ENCODE results near the gene PRKRIP1.
"Not testable (repeated sequence)": the region's sequence is repeated elsewhere in the genome, so short reads cannot be mapped to it uniquely, and the experiment has no call there.

Gene PRKRIP1

GRCh38 chr7:102473271-102473991 is 77.3 kb downstream of the PRKRIP1 start:
- Histone ChIP-seq H3K9me3 (ENCODE audit: control insufficient read depth, low read length) (no peaks in the 10 kb centered on the region), H3K9ac (ENCODE audit: low read length) (no peak overlapping the region), H3K27me3 (replicated peaks; ENCODE audit: control insufficient read depth, insufficient read depth, low read length) (no peaks in the 10 kb centered on the region), H3K4me1 (ENCODE audit: control insufficient read depth, insufficient read depth, low read length) (no peaks in the 10 kb centered on the region), H3K36me3 (ENCODE audit: control insufficient read depth, insufficient read depth, low read length, severe bottlenecking) (peaks cover 9% of the 10 kb centered on the region), H3K4me3 (ENCODE audit: low read length) (no peak overlapping the region)
- no peak for DNase-seq (ENCODE audit: low read depth)

GRCh38 chr7:102474116-102474515 is 78.0 kb downstream of the PRKRIP1 start:
- H3K9me3 ChIP-seq (ENCODE audit: control insufficient read depth, low read length); H3K4me3 ChIP-seq (ENCODE audit: low read length); H3K9ac ChIP-seq (ENCODE audit: low read length); H3K27me3 ChIP-seq (replicated peaks; ENCODE audit: control insufficient read depth, insufficient read depth, low read length); H3K36me3 ChIP-seq (ENCODE audit: control insufficient read depth, insufficient read depth, low read length, severe bottlenecking); H3K4me1 ChIP-seq (ENCODE audit: control insufficient read depth, insufficient read depth, low read length); DNase-seq (ENCODE audit: low read depth): not testable (repeated sequence)

DNA sequence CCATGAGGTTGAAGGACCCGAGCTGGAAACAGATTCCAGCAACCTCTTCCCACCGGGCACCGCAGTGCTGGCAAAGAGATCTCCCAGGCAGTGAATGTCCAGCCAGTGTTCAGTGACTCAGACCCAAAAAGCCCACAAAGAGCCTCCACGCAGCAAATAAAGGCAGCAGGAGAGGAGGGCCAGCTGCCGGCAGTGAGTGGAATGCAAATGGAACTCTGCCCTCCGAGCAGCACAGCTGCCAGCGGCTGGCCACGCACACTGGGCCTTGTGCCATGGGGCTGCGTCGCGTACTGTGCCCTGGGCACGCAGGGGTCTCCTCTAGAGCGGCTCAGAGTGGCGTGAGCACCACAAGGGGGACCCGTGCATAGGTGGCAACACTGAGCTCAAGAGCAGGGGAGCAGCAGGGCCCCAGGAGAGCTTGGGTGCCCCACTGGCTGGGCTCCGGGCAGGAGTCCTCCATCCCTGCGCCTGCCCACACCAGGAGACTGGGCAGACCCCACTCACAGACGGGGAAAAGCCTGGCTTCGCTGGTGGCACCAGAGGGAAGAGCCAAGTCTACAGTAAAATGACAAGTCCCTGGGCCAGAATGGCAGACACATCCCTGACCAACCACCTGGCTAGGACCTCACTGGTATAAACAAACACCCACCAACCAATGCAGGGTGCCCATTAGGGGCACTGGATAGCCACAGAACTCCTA is 78.7 kb downstream of the PRKRIP1 start:
- H3K9me3 ChIP-seq (ENCODE audit: control insufficient read depth, low read length); H3K36me3 ChIP-seq (ENCODE audit: control insufficient read depth, insufficient read depth, low read length, severe bottlenecking); DNase-seq (ENCODE audit: low read depth): not testable (repeated sequence)

More for the DNA sequence above, 78.7 kb downstream of the PRKRIP1 start:
- not testable (repeated sequence) for H3K27me3 ChIP-seq (replicated peaks; ENCODE audit: control insufficient read depth, insufficient read depth, low read length); H3K4me3 ChIP-seq (ENCODE audit: low read length); H3K4me1 ChIP-seq (ENCODE audit: control insufficient read depth, insufficient read depth, low read length); H3K9ac ChIP-seq (ENCODE audit: low read length)
